GM19467 (cell line): ENCODE results near the gene TCEAL8.
"Not testable (repeated sequence)": the region's sequence is repeated elsewhere in the genome, so short reads cannot be mapped to it uniquely, and the experiment has no call there.

Experiments used
- ATAC-seq: cut with Tn5 transposase; IDR thresholded peaks from one replicate; pipeline ENCODE4 v1.9.1; 2021; ENCODE audit warnings: mild to moderate bottlenecking, moderate library complexity; ENCODE audit not compliant: unreplicated experiment

Gene TCEAL8

GRCh38 chrX:103254921-103255493 is at the start of gene TCEAL8:
Gene TCEAL8, minus strand, starts transcription at chrX:103255155. Its CDS starts 1,176 bp downstream, at chrX:103253979.
- peak; percentile 91 for ATAC-seq

GRCh38 chrX:103304705-103305104 is 49.8 kb upstream of the TCEAL8 start:
- no peak for ATAC-seq

- no peak for ATAC-seq
Observed at GRCh38 chrX:103293118-103293517, 38.2 kb upstream of the TCEAL8 start.

GRCh38 chrX:103279624-103280023 is 24.7 kb upstream of the TCEAL8 start:
- ATAC-seq: no peak

GRCh38 chrX:103276581-103277002 is 21.6 kb upstream of the TCEAL8 start, which contains the start of gene TCEAL5:
Gene TCEAL5, minus strand, starts transcription at chrX:103276750. Its CDS starts 2,187 bp downstream, at chrX:103274563.
- ATAC-seq: no peak

- ATAC-seq: no peak
Observed at GRCh38 chrX:103275947-103276567, 21.1 kb upstream of the TCEAL8 start.

- ATAC-seq: no peak
Observed at GRCh38 chrX:103274284-103274683, 19.3 kb upstream of the TCEAL8 start.

GRCh38 chrX:103258275-103258674 is 3.3 kb upstream of the TCEAL8 start:
- no peak for ATAC-seq

- ATAC-seq: no peak
Observed at GRCh38 chrX:103256651-103257050, 1.7 kb upstream of the TCEAL8 start.

GRCh38 chrX:103254171-103254824 is 657 bp downstream of the TCEAL8 start:
- ATAC-seq: peak; percentile 56

GRCh38 chrX:103253608-103254007 is 1.3 kb downstream of the TCEAL8 start:
- no peak for ATAC-seq

- no peak for ATAC-seq
Observed at GRCh38 chrX:103250977-103251376, 4.0 kb downstream of the TCEAL8 start.

- ATAC-seq: no peak
Observed at GRCh38 chrX:103249805-103250204, 5.2 kb downstream of the TCEAL8 start.

- no peak for ATAC-seq
Observed at GRCh38 chrX:103248553-103248952, 6.4 kb downstream of the TCEAL8 start.

- ATAC-seq: no peak
Observed at GRCh38 chrX:103240155-103240554, 14.8 kb downstream of the TCEAL8 start.

GRCh38 chrX:103236296-103236695 is 18.7 kb downstream of the TCEAL8 start:
- ATAC-seq: no peak

- not testable (repeated sequence) for ATAC-seq
Observed at GRCh38 chrX:103235608-103236007, 19.3 kb downstream of the TCEAL8 start.

- no peak for ATAC-seq
Observed at GRCh38 chrX:103234869-103235268, 20.1 kb downstream of the TCEAL8 start.

- no peak for ATAC-seq
Observed at GRCh38 chrX:103233263-103233662, 21.7 kb downstream of the TCEAL8 start.

- not testable (repeated sequence) for ATAC-seq
Observed at GRCh38 chrX:103225918-103226317, 29.0 kb downstream of the TCEAL8 start.

- no peak for ATAC-seq
Observed at GRCh38 chrX:103220511-103221323, 34.2 kb downstream of the TCEAL8 start.
